ENCODE results near the gene POU5F1. TPM values are rescaled to one million over a fixed set of nuclear protein-coding genes. Genes with fewer than 3 reads are reported as not detected.

POU5F1 gene
- total and polyA plus RNA-seq, 9 of the 15 experiments (the other 6 are each of a cell fraction or from before 2014, with no cell fraction given), result 0.06 to 2.0 (median 0.10) TPM; not detected in 6

GRCh38 chr6:31125162-31125561 is 45.3 kb downstream of the POU5F1 start (continued):
- TF ChIP-seq E2F5 (CRISPR knock-in tag; IDR thresholded peaks at IDR 0.05), result no peak
- no peak for TF ChIP-seq ZNF561 (CRISPR knock-in tag; conservative IDR thresholded peaks at IDR 0.05)
- no peak for TF ChIP-seq GATAD2A (IDR thresholded peaks at IDR 0.05)
- TF ChIP-seq HNRNPUL1 (IDR thresholded peaks at IDR 0.05; ENCODE audit: low read length), result no peak

- CTCF ChIA-PET (ENCODE audit: low intra/inter-chr PET ratio), result no interaction called here
- Histone ChIP-seq H2AFZ (ENCODE audit: low read depth, low read length) (no peak overlapping the region), H4K20me1 (replicated peaks; ENCODE audit: control insufficient read depth, insufficient read depth, low read length) (peaks cover 13% of the 10 kb centered on the region), H3K9me3 (replicated peaks; ENCODE audit: control insufficient read depth, insufficient read depth, low read depth, low read length) (no peaks in the 10 kb centered on the region), H3K4me2 (ENCODE audit: insufficient read depth, low read length) (no peak overlapping the region), H3K9me1 (ENCODE audit: control insufficient read depth, insufficient read depth, low read length) (no peaks in the 10 kb centered on the region), H3K27me3 (ENCODE audit: control insufficient read depth in 2 of 2, insufficient read depth in 2 of 2, low read length in 2 of 2) (peaks cover 40 to 86% of the 10 kb centered on the region in 2 experiments), H3K36me3 (ENCODE audit: control insufficient read depth, insufficient read depth, low read length) (no peaks in the 10 kb centered on the region), H3K79me2 (ENCODE audit: control insufficient read depth, insufficient read depth, low read length) (no peaks in the 10 kb centered on the region), H3K4me3 (no peak overlapping the region), H3K27ac (ENCODE audit: extremely low read depth, low read depth, low read length) (no peak overlapping the region), H3K9ac (ENCODE audit: insufficient read depth in 1 of 2, low read depth in 2 of 2, low read length in 2 of 2) (peak overlapping the region in 1 of 2 experiments; percentile 81; a peak in 2 of 4 replicates), H3K4me1 (replicated peaks in 1 of 2; ENCODE audit: control insufficient read depth in 2 of 2, insufficient read depth in 2 of 2, low read length in 2 of 2) (peaks cover 6 to 23% of the 10 kb centered on the region in 2 experiments; a peak in 4 of 5 replicates)
- peak; percentile 67 for FAIRE-seq
- POLR2A ChIA-PET, result interaction anchor here (0.6 to 1.9 kb wide), 4 partner anchors 10 to 330 kb away, joined by 3 to 5 read pairs (median 4); partner anchors contain the start of genes C6orf15, CCHCR1 and TCF19
- 4% methylated on average over 16 of the region's 16 CpGs for WGBS (ENCODE audit: insufficient coverage, low coverage, missing lambda C conversion rate)
- TF ChIP-seq MYC (IDR thresholded peaks at IDR 0.05; ENCODE audit: low read depth, low read length) (peak; percentile 51), MYC (CRISPR knock-in tag; IDR thresholded peaks at IDR 0.05; ENCODE audit: borderline replicate concordance, low read depth) (no peak), NR2C2 (CRISPR knock-in tag; IDR thresholded peaks at IDR 0.05) (0 out of 2 replicates have a peak, but pooled peaks have one; percentile 15), NR2C2 (tag; IDR thresholded peaks at IDR 0.05) (no peak), MNT (conservative IDR thresholded peaks at IDR 0.05) (0 out of 4 replicates have a peak, but pooled peaks of 1 of the 2 experiments have one; percentile 19), POLR2B (IDR thresholded peaks at IDR 0.05; ENCODE audit: low read depth, partially characterized antibody) (no peak), EGR1 (conservative IDR thresholded peaks at IDR 0.05) (peak; percentile 69), SMAD1 (IDR thresholded peaks at IDR 0.05; ENCODE audit: low read depth, low read length, partially characterized antibody) (peak; percentile 40), MED1 (CRISPR knock-in tag; IDR thresholded peaks at IDR 0.05; ENCODE audit: borderline replicate concordance) (no peak), HDAC6 (IDR thresholded peaks at IDR 0.05; ENCODE audit: low read depth, low read length) (no peak), NFIC (IDR thresholded peaks at IDR 0.05) (peak; percentile 97), JUND (IDR thresholded peaks at IDR 0.05; ENCODE audit: borderline replicate concordance, low read depth, low read length) (peak; percentile 9; the same call in 1 of the 2 replicates), JUND (tag; IDR thresholded peaks at IDR 0.05; ENCODE audit: borderline replicate concordance, low read depth, low read length) (no peak), YBX1 (IDR thresholded peaks at IDR 0.05) (no peak), ATF7 (IDR thresholded peaks at IDR 0.05) (no peak)
- in situ Hi-C loops (cut with MboI), result no loop called here
- ATAC-seq, result peak; percentile 70
- no TSS peak for BruUV-seq (replicated peaks)
- peak; percentile 55 to 65 (median 58) for DNase-seq (ENCODE audit: extremely low read depth in 1 of 4, low spot score in 3 of 4)
- intact Hi-C loops (cut with micrococcal nuclease), result no loop called here
Measured at GRCh38 chr6:31122791-31123706, 47.4 kb downstream of the POU5F1 start.
